Fibroblast of pulmonary artery (primary cell): ENCODE data around the gene NEBL.
"Not testable (repeated sequence)": the region's sequence is repeated elsewhere in the genome, so short reads cannot be mapped to it uniquely, and the experiment has no call there.

Source experiments
- DNase-seq: peaks from one replicate; pipeline ENCODE4 v3.0.0-alpha.2; 2010; ENCODE audit warnings: low read depth
- H3K4me3 ChIP-seq: replicated peaks from 2 replicates; pipeline ENCODE4 v1.5.1; 2011; ENCODE audit warnings: low read depth, mild to moderate bottlenecking, control low read depth, low read length, moderate library complexity
- TF ChIP-seq, protein P1 (sequence below): IDR thresholded peaks from 2 replicates; pipeline ENCODE4 v1.5.1; 2011; ENCODE audit warnings: mild to moderate bottlenecking, control low read depth, low read length, inconsistent platforms; ENCODE audit errors: missing control alignments

The NEBL gene, protein sequence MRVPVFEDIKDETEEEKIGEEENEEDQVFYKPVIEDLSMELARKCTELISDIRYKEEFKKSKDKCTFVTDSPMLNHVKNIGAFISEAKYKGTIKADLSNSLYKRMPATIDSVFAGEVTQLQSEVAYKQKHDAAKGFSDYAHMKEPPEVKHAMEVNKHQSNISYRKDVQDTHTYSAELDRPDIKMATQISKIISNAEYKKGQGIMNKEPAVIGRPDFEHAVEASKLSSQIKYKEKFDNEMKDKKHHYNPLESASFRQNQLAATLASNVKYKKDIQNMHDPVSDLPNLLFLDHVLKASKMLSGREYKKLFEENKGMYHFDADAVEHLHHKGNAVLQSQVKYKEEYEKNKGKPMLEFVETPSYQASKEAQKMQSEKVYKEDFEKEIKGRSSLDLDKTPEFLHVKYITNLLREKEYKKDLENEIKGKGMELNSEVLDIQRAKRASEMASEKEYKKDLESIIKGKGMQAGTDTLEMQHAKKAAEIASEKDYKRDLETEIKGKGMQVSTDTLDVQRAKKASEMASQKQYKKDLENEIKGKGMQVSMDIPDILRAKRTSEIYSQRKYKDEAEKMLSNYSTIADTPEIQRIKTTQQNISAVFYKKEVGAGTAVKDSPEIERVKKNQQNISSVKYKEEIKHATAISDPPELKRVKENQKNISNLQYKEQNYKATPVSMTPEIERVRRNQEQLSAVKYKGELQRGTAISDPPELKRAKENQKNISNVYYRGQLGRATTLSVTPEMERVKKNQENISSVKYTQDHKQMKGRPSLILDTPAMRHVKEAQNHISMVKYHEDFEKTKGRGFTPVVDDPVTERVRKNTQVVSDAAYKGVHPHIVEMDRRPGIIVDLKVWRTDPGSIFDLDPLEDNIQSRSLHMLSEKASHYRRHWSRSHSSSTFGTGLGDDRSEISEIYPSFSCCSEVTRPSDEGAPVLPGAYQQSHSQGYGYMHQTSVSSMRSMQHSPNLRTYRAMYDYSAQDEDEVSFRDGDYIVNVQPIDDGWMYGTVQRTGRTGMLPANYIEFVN

DNA sequence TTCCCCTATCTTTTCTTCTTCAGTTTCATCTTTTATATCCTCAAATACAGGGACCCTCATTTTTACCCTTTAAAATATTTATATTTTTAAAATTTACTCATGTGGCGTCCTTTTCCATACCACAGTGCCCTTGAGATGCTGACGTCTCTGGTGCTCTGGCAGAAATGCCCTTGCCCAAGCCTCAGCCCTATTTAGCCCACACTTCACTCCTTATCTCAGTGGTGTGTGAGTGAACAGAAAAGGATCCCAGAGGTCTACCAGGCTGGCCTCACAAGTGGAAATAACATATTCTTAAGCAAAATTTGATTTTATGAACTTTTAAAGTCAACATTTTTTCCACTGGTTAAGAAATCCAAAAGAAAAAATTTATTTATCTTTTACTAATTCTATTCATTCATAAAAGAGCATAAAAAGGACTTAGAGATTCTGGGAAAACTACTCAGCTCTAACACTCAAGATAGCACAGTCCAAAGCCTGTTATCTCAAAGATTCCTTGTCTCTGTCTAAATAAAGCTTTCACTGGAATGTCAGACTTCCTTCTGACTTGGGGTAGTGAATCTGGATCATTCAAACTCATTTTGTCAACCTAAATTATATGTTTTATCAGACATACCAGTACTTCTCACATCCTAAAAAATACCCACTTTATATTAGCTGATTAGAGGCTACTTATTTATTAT is at the start of gene NEBL:
TSS of gene NEBL (minus strand) at position 166 of the 680 bp plus-strand sequence. CDS start at position 60, 106 bp downstream.
- TF ChIP-seq, protein P1, sequence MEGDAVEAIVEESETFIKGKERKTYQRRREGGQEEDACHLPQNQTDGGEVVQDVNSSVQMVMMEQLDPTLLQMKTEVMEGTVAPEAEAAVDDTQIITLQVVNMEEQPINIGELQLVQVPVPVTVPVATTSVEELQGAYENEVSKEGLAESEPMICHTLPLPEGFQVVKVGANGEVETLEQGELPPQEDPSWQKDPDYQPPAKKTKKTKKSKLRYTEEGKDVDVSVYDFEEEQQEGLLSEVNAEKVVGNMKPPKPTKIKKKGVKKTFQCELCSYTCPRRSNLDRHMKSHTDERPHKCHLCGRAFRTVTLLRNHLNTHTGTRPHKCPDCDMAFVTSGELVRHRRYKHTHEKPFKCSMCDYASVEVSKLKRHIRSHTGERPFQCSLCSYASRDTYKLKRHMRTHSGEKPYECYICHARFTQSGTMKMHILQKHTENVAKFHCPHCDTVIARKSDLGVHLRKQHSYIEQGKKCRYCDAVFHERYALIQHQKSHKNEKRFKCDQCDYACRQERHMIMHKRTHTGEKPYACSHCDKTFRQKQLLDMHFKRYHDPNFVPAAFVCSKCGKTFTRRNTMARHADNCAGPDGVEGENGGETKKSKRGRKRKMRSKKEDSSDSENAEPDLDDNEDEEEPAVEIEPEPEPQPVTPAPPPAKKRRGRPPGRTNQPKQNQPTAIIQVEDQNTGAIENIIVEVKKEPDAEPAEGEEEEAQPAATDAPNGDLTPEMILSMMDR, result no peak
- H3K4me3 ChIP-seq, result no peak within 1 kb of the TSS
- DNase-seq, result peak; percentile 12

DNA sequence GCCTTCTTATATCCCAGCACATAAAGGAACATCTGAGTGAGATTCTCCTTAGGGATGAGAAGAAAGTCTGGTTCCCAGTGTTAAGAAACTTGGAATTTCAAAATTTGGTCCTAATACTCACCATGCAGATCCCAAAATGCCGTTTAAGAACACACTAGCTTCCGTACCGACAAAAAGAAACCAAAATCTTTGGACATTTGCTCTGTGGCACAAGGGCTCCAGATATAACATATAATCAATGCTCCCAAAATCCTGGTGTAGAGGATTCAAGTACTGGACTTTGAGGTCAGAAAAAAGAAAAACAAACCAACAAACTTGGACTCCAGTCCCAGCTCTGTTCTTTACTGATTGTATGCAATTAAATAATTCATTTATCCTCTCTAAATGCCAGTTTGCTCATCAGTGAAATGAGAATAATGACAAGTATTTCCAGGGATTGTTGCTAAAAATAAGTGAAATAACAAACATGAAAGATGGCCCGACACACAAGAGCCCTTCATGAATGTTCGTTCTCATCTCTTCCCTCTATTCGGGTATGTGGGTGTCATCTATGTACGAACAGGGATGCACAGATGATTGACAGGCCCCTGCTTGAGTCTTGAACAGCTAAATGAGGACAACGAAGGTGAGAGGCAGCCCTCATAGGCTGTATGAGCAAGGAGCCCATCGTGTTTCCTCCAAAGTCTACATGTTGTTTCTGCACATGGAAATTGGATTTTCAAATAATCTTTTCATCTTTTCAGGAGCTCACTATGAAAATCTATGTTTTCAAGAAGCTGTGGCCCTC is 48.6 kb upstream of the NEBL start:
- DNase-seq, result no peak
- no peak overlapping the region for H3K4me3 ChIP-seq
- TF ChIP-seq, protein P1, result no peak

DNA sequence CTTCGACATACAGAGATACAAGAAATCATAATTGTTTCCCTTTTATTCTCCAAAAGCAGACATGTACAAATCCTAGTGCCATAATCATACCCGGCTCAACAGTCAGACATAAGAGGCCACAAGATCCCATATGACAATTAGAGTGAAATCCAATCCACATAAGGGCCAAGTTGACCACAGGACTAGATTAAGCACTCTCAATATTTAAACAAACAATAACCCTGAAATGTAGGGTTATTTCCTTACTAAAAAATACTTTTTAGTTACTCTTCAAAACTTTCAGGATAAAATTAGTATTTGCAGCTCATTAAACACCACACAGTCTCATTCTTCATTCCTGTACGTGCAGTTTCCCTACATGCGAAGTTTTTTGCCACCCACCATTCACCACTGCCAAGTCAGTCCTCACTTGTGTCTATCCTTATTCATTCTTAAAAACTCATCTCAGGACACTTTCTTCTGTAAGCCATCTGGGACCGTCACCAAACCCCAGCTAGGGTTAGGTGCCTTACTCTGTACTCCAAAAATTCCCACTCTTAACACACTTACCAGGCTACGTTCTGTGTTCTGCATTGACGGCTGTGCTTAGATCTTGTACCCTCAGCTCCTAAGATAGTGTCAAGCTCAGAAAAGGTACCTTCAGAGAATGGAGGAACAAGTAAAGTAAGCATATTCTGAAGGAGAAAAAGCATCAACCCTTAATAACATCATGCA is 47.8 kb upstream of the NEBL start:
- no peak overlapping the region for H3K4me3 ChIP-seq
- DNase-seq, result no peak
- TF ChIP-seq, protein P1, result no peak

DNA sequence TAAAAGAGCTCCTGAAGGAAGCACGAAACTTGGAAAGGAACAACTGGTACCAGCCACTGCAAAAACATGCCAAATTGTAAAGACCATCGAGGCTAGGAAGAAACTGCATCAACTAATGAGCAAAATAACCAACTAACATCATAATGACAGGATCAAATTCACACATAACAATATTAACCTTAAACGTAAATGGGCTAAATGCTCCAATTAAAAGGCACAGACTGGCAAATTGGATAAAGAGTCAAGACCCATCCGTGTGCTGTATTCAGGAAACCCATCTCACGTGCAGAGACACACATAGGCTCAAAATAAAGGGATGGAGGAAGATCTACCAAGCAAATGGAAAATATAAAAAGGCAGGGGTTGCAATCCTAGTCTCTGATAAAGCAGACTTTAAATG is 42.3 kb upstream of the NEBL start:
- not testable (repeated sequence) for H3K4me3 ChIP-seq, DNase-seq

DNA sequence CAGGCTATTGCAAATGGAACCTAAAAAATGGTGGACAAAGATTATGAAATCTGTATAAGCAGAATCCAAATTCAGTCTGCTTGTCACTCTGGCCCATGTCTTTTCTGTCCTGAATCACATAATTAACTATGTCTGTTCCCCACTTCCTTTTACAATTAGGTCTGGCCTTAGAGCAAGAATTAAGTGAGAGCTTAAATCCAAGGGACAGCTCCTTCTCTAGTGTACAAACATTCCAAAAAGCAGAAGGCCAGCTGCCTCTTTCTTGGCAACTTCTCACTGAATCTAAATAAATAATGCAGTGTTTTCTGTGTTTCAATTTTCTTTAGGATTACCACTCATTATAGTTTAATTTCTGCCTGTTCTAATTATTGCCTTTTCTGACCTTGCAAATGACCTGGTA is 39.3 kb upstream of the NEBL start:
- no peak for DNase-seq
- TF ChIP-seq, protein P1, result no peak
- no peak overlapping the region for H3K4me3 ChIP-seq

DNA sequence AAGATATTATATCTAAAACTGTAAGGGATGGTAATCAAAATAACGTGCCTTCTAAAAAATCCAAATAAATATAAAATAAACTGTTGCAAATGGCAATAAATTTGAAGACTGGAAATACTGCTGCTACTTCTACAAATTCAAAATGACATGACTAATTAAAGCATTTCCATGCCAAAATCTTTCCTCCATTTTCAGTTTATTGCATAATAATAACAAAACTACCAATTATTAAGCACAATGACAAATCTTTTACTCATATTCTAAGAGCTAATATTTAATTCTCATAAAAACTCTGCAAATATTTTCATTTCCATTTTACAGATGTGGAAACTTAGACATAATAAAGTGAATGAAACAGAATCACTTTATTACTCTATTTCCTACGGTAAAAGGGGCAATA is 38.8 kb upstream of the NEBL start:
- TF ChIP-seq, protein P1, result no peak
- no peak overlapping the region for H3K4me3 ChIP-seq
- DNase-seq, result peak; percentile 9
